GM12878 (cell line): Measurements from ENCODE around the gene TMEM207. TPM values are rescaled to one million over a fixed set of nuclear protein-coding genes. Genes with fewer than 3 reads are reported as not detected.

ENCODE experiments used
- BCL3 ChIP-seq: IDR thresholded peaks from 2 replicates; pipeline ENCODE4 v1.6.1; 2011; ENCODE audit warnings: borderline replicate concordance, low read depth, mild to moderate bottlenecking, moderate library complexity, low read length; ENCODE audit not compliant: insufficient read depth, poor library complexity, severe bottlenecking
- CHD2 ChIP-seq: IDR thresholded peaks from 2 replicates; pipeline ENCODE4 v1.6.1; 2011; ENCODE audit warnings: low read depth, low read length, improper control_type of control experiment, borderline replicate concordance
- E2F4 ChIP-seq: IDR thresholded peaks from 2 replicates; pipeline ENCODE4 v1.6.1; 2012; ENCODE audit warnings: low read depth, low read length, improper control_type of control experiment
- E2F8 ChIP-seq: fragments of 450-650 bp; IDR thresholded peaks from 2 replicates; pipeline ENCODE4 v1.6.1; 2018; ENCODE audit warnings: mild to moderate bottlenecking, low read depth, moderate library complexity; ENCODE audit not compliant: partially characterized antibody
- EP300 ChIP-seq, 2 experiments: fragments of 150-350 bp in 1 of 2; IDR thresholded peaks; 2 replicates each; pipeline ENCODE4 v1.6.1; 2011 to 2012; ENCODE audit warnings: low read depth in 2 of 2, low read length in 2 of 2, borderline replicate concordance in 1 of 2, improper control_type of control experiment in 1 of 2, inconsistent platforms in 1 of 2; ENCODE audit not compliant: control insufficient read depth in 1 of 2
- HSF1 ChIP-seq: fragments of 150-350 bp; IDR thresholded peaks from 2 replicates; pipeline ENCODE4 v1.6.1; 2014; ENCODE audit warnings: mild to moderate bottlenecking, low read depth, low read length
- MEF2A ChIP-seq: IDR thresholded peaks from 2 replicates; pipeline ENCODE4 v1.6.1; 2011; ENCODE audit warnings: low read depth, mild to moderate bottlenecking, low read length, moderate library complexity; ENCODE audit not compliant: insufficient read depth
- PAX8 ChIP-seq: fragments of 450-650 bp; IDR thresholded peaks from 2 replicates; pipeline ENCODE4 v1.6.1; 2017; ENCODE audit warnings: mild to moderate bottlenecking, moderate library complexity
- PML ChIP-seq: IDR thresholded peaks from 2 replicates; pipeline ENCODE4 v1.6.1; 2012; ENCODE audit warnings: low read length, inconsistent platforms
- RCOR1 ChIP-seq: conservative IDR thresholded peaks from 2 replicates; pipeline ENCODE4 v1.6.1; 2012; ENCODE audit warnings: low read depth, low read length, improper control_type of control experiment
- ZBTB33 ChIP-seq: fragments of 450-650 bp; IDR thresholded peaks from 2 replicates; pipeline ENCODE4 v1.6.1; 2017; ENCODE audit warnings: mild to moderate bottlenecking
- ZBTB40 ChIP-seq: fragments of 450-650 bp; IDR thresholded peaks from 2 replicates; pipeline ENCODE4 v1.6.1; 2016; ENCODE audit warnings: mild to moderate bottlenecking, moderate library complexity, borderline replicate concordance
- polyA plus RNA-seq, 11 experiments: library from polyadenylated mRNA; depleted of rRNA in 4 of 11; unstranded in 6 of 11; stranded (reverse) in 5 of 11; fragments of >200 nt; fragmentation: Nextera tagmentation in 4 of 11; fragmentation: Illumina TruSeq in 1 of 11; extraction: Ambion mirVana in 4 of 11; extraction: Trizol in 1 of 11; gene quantifications; 1 replicate in 1 of 11; 2 replicates in 10 of 11; pipeline versions ENCODE4 v1.2.1 to v1.2.3, GENCODE V29; 2011 to 2016; ENCODE audit warnings: inconsistent platforms in 2 of 11, missing spikeins in 2 of 11, low read depth in 1 of 11
- total RNA-seq, 4 experiments: library from RNA; depleted of rRNA in 3 of 4; stranded (reverse); fragments of >200 nt in 3 of 4; fragmentation: Illumina TruSeq in 1 of 4; extraction: Trizol in 1 of 4; gene quantifications; 2 replicates each; pipeline versions ENCODE4 v1.2.1 to v1.2.3, GENCODE V29; 2013 to 2021

TMEM207 gene
- total and polyA plus RNA-seq, 10 of the 15 experiments (the other 5 are each of a cell fraction or from before 2014, with no cell fraction given): not detected

GRCh38 chr3:190496859-190497258 is 47.2 kb upstream of the TMEM207 start (continued):
- no peak for TF ChIP-seq ZBTB40
- no peak for TF ChIP-seq EP300 (IDR thresholded peaks at IDR 0.05; ENCODE audit: borderline replicate concordance in 1 of 2, control insufficient read depth in 1 of 2, low read depth in 2 of 2, low read length in 2 of 2)
- TF ChIP-seq PML: no peak
- TF ChIP-seq MEF2A: no peak
- TF ChIP-seq RCOR1: no peak
- no peak for TF ChIP-seq BCL3
- no peak for TF ChIP-seq HSF1
- TF ChIP-seq CHD2: no peak
- no peak for TF ChIP-seq ZBTB33
- no peak for TF ChIP-seq E2F4
- no peak for TF ChIP-seq PAX8
- no peak for TF ChIP-seq E2F8
